HepG2 (cell line): ENCODE measurements around the gene HLCS.

Experiments
- CBX1 ChIP-seq: IDR thresholded peaks from one replicate; pipeline ENCODE4 v1.6.1; 2016; ENCODE audit warnings: antibody characterized with exemption, low read depth
- CTCF ChIP-seq: sonication (generic); formaldehyde crosslinking; IDR thresholded peaks from 2 replicates; pipeline ENCODE4 v1.5.0; 2020; ENCODE audit warnings: mild to moderate bottlenecking, missing genetic modification reagents, moderate library complexity
- MXD4 ChIP-seq: IDR thresholded peaks from 2 replicates; pipeline ENCODE4 v1.6.1; 2016; ENCODE audit warnings: mild to moderate bottlenecking, missing biosample characterization, missing genetic modification reagents
- PBX3 ChIP-seq: sonication (generic); formaldehyde crosslinking; IDR thresholded peaks from 2 replicates; pipeline ENCODE4 v1.8.1; 2023; ENCODE audit warnings: missing genetic modification reagents, inconsistent platforms, borderline replicate concordance

- TF ChIP-seq CBX1, result no peak
- no peak for TF ChIP-seq CTCF
- no peak for TF ChIP-seq MXD4
- TF ChIP-seq PBX3 (CRISPR knock-in tag), result no peak
These were observed 2.1 kb downstream of the HLCS start for GRCh38 chr21:36964398-36964797.
